NCI-H510A treated with DMSO at 0.1 percent for 48 hours (cell line): ENCODE results near the gene REXO1.

ENCODE experiments used
- DNase-seq: peaks from one replicate; lab custom pipeline; 2025; lab: John Stamatoyannopoulos, UW

Gene REXO1

DNA sequence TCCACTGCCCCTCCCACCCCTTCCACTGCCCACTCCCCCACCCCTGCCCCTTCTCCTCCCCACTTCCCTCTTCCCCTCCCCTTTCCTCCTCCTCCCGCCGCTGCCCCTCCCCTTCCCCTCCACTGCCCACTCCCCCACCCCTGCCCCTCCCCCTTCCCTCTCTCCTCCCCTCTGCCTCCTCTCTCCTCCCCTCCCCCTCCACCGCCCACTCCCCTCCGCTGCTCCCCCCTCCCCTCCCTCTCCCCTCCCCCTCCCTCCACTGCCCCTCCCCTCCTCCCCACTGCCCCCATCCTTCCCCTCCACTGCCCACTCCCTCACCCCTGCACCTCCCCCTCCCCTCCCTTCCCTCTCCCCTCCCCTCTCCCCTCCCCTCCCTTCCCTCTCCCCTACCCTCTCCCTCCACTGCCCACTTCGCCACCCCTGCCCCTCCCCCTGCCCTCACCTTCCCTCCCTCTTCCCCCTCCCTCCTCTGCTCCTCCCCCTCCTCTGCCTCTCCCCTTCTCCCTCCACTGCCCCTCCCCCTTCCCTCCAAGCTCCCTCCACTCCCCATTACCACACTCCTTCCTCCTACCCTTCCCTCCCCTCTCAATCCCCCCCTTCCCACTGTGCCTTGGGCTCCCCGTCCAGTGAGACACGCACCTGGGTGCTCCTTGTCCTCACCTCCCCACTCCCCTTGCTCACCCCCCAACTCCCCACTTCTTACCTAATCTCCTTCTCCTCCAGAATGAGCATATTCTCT, 58.1 kb downstream of the REXO1 start:
- DNase-seq, result no peak

DNA sequence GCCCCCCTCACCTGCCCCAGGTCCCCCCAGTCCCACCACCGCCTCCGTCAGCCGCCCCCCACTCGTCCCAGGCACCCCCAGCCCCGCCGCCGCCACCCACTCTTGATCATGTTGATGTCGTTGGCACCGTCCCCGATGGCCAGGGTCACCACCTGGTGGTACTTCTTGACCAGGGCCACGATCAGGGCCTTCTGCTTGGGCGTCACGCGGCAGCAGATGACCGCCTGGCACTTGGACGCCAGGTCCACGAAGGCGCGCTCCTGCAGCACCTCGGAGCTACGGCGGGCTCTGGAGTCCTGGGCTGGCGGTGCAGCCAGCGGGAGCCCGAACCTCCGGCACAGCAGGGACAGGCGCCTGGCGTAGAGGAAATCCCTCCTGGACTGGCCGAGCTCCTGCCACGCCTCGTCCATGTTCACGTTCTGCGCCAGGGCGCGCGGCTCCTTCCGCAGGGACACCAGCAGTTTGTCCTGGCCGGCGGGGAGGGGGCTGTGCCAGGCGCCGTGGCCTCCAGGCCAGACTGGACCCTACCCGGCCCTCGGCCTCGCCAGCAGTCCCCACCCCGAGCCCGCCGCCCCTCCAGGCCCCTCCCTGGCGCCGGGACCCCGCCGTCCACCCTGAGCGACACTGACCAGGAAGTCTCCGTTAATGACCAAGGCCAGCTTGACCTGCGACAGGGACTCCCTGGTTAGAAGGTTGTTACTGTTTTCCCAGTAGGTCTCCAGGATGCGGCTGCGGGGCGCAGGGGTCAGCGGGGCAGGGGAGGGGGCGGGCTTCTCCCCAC, 58.8 kb downstream of the REXO1 start:
- no peak for DNase-seq

DNA sequence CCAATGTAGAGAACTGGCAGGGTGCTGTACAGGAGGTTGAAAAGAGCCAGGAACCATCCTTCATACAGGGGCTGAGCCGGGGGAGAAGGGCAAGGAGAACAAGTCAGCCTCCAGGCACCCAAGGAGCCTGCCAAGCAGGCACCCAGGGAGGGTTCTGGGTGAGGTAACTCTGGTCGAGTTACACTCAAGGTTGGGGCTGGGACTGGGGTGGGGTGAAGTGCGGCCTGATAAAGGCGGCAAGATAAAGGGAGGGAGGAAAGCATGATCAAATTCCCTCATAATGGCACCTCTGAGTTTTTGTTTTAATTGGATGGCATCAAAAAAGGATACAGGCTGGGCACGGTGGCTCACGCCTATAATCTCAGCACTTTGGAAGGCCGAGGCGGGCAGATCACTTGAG, 61.2 kb downstream of the REXO1 start:
- DNase-seq, result no peak

DNA sequence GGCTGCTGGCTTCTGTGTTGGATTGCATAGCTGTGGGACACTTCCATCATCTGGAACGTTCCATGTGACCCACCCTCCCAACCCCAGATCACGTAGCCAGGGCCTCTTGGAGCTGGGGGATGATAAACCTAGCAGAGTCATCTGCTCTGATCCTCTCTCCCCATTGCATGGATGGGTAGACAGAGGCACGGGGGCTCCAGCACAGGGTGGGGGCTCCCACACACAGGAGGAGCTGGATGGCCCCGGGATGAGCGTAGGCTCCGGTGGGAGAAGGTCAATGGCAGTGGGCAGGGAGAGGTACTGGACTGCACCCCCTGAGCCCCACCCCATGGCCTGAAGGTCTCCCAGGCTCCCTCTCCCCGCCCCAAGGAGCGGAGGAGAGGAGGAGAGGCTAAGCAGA, 61.6 kb downstream of the REXO1 start:
- no peak for DNase-seq

DNA sequence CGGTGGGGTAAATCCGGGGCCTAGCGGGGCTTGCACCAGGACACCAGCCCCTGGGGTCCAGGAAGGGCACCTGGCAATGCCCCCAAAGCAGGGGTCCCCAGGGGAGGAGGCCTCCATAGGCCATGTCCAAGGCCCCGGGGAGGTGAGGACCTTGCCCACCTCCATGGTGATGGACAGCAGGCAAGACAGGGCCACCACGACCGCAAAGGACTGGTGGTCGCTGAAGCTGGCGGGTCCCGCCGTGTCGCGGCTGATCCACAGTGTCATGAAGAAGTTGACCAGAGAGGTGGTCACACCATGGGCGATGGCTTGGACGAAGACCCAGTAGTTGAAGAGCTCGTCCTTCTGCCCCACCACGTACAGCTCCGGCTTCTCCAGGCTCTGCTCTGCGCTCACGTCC, 63.0 kb downstream of the REXO1 start:
- DNase-seq, result no peak

DNA sequence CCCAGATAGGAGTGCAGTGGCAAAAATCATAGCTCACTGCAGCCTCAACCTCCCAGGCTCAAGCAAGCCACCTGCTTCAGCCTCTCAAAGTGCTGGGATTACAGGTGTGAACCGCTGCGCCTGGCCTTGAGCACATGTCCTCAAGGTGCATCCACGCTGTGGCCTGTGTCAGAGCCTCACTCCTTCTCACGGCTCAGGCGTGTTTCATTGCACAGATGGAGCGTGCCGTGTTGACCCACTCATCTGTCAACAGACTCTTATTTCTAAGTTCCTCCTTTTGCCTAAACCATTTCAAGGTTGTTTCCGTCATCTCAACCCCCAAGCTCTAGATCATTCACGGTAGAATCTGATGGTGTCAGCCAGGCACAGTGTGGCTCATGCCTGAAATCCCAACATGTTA, 64.4 kb downstream of the REXO1 start:
- no peak for DNase-seq

DNA sequence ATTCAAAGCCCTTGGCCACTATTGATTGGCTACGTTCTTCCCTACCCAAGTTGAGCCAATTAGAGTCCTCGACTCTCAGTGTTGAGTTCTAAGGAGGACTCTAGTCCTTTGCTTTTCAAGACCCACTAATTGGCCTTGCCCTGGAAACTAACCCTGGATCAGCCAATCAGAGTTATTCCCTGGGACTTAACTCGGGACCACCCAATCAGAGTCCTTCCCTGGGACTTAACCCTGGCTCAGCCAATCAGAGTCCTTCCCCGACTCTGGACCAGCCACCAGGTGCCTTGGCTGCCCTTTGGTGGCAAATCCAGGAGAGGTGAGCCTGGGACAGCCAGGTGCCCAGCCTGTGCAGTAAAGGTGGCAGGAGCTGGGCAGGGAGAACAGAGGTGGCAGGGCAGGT, 64.9 kb downstream of the REXO1 start:
- no peak for DNase-seq

DNA sequence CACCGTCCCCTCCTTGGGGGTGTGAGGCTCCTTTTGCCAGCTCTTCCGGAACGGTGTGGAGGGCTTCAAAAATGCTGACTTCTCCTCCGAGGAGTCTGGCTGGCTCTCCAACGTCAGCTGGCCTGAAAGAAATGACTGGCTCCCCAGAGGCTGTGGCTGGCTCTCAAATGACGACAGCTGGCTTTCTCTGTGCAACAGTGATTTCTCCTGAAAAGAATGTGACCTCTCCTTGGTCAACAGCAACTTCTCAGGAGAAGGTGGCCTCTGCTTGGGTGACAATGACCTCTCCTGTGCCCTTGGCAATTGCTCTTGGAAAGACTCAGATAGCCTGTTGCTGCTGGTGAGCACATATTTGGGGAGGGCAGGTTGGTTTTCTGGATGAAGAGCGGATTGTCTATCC, 65.8 kb downstream of the REXO1 start:
- DNase-seq, result no peak

DNA sequence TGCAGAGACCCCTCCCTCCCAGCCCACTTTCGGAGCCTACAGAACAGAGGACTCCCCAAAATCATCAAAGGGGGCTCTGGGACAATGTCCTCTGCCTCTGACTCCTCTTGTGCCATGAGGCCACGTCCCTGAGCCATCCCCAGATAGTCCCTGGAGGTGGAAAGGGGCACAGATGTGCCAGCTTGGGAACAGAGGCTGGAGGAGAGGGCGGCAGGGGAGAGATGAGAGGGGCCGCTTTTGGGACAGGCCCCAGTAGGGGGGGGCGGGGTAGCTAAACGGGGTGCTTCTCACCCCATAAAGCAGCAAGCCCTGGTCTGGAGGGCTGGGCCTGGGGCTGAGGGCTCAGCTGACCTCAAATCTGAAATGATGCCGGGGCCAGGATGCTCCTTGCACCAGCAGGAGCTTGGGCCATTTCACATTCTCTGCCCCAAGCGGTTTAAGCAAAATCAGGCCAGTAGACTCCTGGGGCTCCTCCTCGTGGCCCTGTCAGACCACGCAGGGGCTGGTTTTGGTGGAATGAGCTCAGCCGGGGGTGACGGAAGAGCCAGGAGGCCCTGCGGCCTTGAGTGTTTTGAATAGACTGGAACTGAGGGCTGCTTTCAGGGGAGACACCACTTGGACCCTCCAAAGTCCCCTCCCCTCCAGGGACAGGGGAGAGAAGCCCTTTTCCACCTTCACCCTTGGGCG, 67.9 kb downstream of the REXO1 start:
- DNase-seq, result no peak

DNA sequence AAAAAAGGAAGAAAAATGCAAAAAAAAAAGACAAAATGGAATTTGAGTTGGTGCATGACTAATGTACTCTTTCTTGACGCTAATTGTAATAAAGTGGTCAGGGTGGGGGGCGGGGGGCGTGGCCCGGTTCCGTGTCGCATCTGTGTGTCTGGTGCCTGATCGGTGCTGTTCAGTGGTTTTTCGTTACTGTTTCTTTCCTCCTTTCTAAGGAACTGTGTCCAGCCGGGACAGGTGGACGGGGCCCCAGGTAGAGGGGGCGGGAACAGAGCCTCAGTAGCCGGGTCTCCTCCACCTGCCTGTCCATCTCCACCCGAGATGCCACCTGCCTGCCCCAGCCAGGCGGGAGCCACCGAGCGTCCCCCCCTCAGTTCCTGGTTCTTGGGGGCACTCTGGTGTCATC, 68.7 kb downstream of the REXO1 start:
- no peak for DNase-seq

DNA sequence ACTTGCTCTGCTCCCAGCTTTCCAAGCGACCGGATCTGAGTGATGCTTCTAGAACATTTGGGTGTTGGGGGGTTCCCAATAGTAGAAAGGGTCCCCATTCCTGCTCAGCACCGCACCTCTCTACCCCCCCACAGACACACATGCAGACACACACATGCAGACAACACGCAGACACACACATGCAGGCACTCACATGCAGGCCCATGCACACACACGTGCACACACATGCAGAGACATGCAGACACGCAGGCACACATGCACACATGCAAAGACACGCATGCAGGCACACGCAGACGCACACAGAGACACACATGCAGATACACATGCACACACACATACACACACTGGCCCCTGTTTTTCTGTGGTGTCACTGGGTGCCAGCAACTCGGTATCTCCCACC, 71.1 kb downstream of the REXO1 start:
- no peak for DNase-seq

DNA sequence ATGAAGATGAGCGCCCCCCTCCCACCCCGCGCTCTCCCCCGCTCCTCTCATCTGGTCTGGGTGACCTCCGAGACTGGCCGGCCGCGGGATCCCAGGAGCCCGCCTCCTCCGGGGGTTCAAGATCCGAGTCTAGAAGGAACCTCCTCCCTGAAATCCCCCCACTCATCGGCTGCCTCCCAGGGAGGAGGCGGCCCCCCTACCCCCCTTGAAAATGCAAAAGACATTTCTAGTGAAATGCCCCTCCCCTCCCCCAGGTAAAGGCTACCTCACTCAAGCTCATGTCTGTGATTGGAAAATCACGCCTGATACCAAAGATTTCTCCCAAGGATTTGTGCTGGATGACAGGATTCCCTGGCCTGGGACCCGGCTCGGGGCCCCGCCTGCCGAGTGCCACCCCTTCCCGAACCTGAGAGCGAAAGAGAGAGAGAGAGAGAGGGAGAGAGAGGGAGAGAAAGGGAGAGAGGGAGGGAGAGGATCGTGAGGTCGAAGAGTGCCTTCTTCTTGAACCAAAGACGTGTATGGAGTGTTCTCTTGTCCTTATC, 71.6 kb downstream of the REXO1 start:
- no peak for DNase-seq

DNA sequence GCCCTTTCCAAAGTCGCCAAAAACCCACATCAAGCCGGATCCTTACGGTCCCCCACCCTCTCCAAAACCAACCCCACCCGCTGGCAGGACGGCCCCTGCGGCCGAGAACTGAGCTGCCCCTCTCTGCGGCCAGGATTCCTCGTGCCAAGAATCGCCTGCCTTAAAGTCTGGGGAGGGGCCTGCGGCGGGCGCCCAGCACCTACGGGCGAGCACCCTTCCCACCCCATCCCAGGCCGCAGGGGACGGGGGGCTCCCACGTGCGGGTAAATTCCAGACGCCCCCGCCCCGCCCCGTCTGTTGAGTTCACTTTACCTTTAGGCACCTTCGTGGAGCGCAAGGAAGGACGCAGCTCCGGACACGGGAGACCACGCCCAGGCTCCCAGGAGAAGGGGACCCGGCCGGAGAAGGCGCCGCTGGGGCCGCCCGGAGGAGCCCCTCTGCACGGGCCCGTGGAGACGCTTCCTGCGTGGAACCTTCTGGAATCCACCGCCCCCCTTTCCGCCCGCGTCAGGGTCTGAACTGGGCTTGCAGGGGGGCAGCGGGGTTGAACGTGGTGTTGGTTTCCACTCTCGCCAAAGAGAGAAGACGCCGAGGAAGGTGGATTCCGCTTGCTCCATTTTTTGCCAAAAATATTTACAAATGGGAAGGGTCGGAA, 72.2 kb downstream of the REXO1 start:
- DNase-seq, result no peak

DNA sequence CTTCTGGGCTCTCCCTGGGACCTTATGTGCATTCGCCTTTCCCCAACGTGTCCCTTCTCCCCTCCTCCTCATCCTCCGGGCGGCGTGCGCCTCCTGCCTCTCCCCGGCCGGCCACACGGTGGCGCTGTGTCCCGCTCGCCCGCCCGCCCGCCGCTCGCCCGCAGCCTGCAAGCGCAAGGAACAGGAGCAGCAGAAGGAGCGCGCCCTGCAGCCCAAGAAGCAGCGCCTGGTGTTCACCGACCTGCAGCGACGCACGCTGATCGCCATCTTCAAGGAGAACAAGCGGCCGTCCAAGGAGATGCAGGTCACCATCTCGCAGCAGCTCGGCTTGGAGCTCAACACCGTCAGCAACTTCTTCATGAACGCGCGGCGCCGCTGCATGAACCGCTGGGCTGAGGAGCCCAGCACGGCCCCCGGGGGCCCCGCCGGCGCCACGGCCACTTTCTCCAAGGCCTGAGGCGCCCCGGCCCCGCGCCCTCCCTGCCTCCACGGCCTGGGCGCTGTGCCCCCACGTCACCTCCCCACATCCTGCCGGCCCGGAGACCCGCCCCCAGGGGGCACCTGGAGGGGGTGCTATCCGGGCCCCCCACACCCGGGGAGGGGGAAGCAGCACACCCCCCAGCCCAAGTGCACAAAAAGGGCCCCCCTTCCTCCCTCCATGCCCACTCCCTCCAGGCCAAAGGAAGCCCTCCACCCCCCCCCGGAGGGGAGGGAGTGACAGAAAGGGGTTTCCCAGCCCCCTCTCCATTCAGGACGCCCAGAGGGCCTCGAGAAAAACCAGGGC, 73.1 kb downstream of the REXO1 start:
- no peak for DNase-seq

DNA sequence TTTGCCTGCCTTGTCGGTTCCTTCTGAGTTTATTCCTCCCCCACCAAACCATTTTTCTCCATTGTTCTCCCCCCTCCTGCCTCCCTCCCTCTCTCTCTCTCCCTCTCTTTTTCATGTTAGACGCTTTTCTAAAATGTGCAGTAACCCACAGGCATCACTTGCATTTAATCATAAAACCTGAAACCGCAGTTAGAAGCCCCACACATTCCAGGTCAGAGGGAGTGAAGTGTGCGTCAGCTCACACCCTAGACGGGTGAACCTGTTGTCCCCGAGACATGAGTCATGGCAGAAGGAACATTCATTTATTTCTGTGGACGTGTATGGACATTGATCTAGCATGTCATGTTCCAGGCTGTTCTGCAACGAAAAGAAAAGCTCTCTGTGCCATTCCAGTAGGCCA, 75.1 kb downstream of the REXO1 start:
- DNase-seq, result no peak

DNA sequence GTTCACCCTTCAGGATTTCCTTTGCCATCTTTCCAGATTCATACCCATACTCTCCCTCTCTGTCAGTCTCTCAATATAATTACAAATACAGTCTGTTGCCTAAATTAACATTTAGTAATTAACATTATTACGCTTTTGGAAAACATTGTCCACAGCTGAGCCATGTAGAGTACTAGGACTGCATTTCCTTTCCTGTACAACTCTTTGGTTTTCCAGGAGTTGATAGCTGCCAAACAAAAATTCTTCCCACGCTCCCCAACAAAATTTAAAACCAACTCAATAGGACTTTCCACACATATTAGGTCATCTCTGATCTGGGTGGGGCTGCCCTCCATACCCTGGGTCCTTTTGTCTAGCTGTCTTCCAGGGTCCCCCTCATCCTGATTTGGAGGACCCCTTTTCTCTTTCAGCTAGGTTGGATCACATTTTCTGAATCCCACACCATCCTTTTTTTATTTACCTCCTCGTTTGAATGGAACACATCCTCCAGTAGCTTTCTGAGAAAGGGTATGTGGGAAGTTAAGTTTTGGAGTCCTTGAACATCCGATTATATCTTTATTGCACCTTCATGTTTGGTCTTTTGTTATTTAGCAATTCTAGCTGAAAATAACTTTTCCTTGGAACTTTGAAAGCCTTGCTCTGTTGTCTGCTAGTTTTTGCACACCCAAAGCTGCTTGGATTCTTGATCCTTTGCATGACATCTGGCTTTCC, 77.3 kb downstream of the REXO1 start:
- no peak for DNase-seq

DNA sequence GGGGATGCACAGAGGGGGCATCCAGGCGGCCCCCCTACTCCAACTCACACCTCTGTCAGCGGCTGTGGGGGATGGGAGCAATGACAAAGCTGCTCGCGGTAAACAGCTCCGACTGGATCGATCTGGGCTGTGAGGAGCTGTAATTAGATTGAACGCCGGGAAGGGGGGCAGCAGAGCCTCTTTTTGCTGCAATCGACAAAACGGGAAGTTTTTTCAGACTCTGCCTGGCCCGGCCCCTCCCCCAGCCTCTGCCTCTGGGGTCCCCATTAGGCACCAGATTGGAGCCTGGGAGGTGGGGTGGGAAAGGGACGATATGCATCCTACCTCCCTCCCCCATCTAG, 78.7 kb downstream of the REXO1 start:
- DNase-seq, result no peak

DNA sequence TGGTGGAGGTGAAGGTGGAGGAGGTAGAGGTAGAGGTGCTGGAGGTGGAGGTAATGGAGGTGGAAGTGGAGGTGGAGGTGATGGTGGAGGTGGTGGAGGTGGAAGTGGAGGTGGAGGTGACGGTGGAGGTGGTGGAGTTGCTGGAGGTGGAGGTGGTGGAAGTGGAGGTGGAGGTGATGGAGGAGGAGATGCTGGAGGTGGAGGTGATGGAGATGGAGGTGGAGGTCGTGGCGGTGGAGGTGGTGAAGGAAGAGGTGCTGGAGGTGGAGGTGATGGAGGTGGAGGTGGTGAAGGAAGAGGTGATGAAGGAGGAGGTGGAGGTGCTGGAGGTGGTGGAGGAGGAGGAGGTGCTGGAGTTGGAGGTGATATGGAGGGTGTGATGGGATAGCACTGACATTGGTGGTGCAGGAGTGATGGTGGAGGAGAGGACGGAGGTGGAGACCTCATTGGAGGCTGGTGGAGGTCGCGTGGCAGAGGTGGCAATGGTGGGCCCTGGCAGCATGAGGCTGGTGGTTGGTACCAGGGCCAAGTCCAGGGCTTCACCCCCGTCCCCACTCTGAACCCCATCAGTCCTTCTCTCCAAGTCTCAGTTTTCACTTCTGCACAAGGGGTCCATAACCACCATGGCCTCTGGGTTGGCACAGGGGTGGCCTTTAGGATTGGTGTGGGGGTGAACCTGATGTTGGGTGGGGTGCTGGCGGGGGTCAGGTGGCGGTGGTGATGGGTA, 79.2 kb downstream of the REXO1 start:
- no peak for DNase-seq

DNA sequence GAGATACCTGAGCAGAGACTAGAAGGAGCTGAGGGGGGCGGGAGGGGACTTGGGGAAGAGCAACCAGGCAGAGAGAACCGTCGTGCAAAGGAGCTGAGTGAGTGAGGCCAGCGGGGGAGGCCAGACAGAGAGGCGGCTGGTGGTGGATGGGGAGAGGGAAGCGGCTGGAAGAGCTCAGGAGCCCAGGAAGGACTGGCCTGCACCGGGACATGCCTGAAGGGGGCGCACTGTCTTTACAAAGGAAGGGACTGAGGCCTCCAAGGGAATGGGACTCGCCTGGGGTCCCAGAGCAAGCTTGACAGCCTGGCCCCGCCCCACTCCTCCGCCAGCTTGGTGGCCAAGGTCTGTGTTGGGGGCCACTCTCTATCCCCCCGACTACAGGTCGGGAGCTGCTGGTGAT, 80.0 kb downstream of the REXO1 start:
- DNase-seq, result no peak

DNA sequence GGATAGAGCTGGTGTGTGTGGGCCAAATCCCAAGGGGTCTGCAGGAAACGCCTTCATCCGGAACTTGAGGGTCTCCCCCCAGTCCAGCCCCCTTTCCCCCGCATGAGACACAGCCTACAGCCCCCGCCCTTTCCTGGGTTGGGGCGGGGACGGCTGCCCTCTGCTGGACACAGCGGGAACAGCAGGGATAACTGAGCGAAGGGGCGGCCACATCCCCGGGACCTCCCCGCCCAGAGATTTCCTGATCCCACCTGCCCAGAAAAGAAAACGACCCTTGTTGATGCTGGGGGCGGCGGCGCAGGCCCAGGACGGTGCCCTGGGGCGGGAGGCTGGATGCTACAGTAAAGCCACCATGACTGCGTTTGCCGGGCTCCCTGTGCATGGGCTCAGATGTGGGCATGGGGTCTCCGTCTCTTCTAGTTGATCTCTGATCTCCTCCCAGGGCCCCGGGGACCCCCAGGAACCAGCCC, 80.8 kb downstream of the REXO1 start:
- DNase-seq, result no peak
